ENCODE measurements around the gene CERS6. TPM values are rescaled to one million over a fixed set of nuclear protein-coding genes. Genes with fewer than 3 reads are reported as not detected.
A peak's percentile ranks its signal among the peaks of the same experiment; 100 is the strongest.
"Not testable (repeated sequence)": the region's sequence is repeated elsewhere in the genome, so short reads cannot be mapped to it uniquely, and the experiment has no call there.

Gene CERS6, protein sequence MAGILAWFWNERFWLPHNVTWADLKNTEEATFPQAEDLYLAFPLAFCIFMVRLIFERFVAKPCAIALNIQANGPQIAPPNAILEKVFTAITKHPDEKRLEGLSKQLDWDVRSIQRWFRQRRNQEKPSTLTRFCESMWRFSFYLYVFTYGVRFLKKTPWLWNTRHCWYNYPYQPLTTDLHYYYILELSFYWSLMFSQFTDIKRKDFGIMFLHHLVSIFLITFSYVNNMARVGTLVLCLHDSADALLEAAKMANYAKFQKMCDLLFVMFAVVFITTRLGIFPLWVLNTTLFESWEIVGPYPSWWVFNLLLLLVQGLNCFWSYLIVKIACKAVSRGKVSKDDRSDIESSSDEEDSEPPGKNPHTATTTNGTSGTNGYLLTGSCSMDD
- 16.0 and 17.8 TPM in 2 replicates for total RNA-seq (2014; rRNA removed; shearing (Covaris generic))
- 7.9 and 8.3 TPM in 2 replicates for polyA plus RNA-seq (2016; fragmentation: Nextera tagmentation; extraction: Ambion mirVana)

- H3K4me3 ChIP-seq = peak within 1 kb of the TSS; percentile 89
- H3K36me3 ChIP-seq (ENCODE audit: low read depth) = no peaks in the 10 kb centered on the region
- DNase-seq = peak; percentile 99
- in situ Hi-C loops (cut with MboI) = no loop called here
- peaks cover 43% of the 10 kb centered on the region for H3K79me2 ChIP-seq (ENCODE audit: insufficient read depth)
- no peaks in the 10 kb centered on the region for H3K27me3 ChIP-seq (replicated peaks; ENCODE audit: insufficient read depth)
- H2AFZ ChIP-seq = peak within 1 kb of the TSS; percentile 95
- H3F3A ChIP-seq (ENCODE audit: insufficient read depth) = no peaks in the 10 kb centered on the region
- WGBS, 2 experiments (ENCODE audit: low coverage in 1 of 2, low lambda C conversion rate in 2 of 2, missing lambda C conversion rate in 2 of 2) = 2% methylated on average over 60 to 72 of the region's 72 CpGs
- H3K9ac ChIP-seq = peak within 1 kb of the TSS; percentile 86
- no peaks in the 10 kb centered on the region for H3K9me3 ChIP-seq (ENCODE audit: low read depth)
- H3K4me2 ChIP-seq (ENCODE audit: unreplicated experiment) = peak within 1 kb of the TSS; percentile 93
- H3K9me2 ChIP-seq (ENCODE audit: insufficient read depth) = no peaks in the 10 kb centered on the region
- no peaks in the 10 kb centered on the region for H4K20me1 ChIP-seq (ENCODE audit: insufficient read depth)
- H3K4me1 ChIP-seq (ENCODE audit: insufficient read depth) = peaks cover 7% of the 10 kb centered on the region; the same call in 1 of the 2 replicates
- no peak for TF ChIP-seq EZH2phosphoT487 (IDR thresholded peaks at IDR 0.05; ENCODE audit: insufficient read depth, low read depth)
- TF ChIP-seq EZH2 (IDR thresholded peaks at IDR 0.05; ENCODE audit: insufficient read depth, poor library complexity, severe bottlenecking) = no peak
- H3K27ac ChIP-seq = peak within 1 kb of the TSS; percentile 24; the same call in 1 of the 2 replicates
Measured at GRCh38 chr2:168455645-168456520, at the start of gene CERS6. Gene CERS6 (plus strand): TSS chr2:168456272. CDS start chr2:168456449, 177 bp downstream.

DNA sequence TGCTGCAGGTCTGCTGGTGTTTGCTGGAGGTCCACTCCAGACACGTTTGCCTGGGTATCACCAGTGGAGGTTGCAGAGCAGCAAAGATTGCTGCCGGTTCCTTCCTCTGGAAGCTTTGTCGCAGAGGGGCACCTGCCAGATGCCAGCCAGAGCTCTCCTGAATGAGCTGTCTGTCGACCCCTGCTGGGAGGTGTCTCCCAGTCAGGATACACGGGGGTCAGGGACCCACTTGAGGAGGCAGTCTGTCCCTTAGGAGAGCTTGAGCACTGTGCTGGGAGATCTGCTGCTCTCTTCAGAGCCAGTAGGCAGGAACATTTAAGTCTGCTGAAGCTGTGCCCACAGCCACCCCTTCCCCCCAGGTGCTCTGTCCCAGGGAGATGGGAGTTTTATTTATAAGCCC lies 43.8 kb upstream of the CERS6 start:
- H3K36me3 ChIP-seq (ENCODE audit: low read depth); H3K79me2 ChIP-seq (ENCODE audit: insufficient read depth); H3K9me3 ChIP-seq (ENCODE audit: low read depth); H2AFZ ChIP-seq; DNase-seq; H3K9me2 ChIP-seq (ENCODE audit: insufficient read depth); H3K4me1 ChIP-seq (ENCODE audit: insufficient read depth); H3K4me3 ChIP-seq; H3F3A ChIP-seq (ENCODE audit: insufficient read depth); H3K27ac ChIP-seq; in situ Hi-C loops (cut with MboI); H4K20me1 ChIP-seq (ENCODE audit: insufficient read depth); H3K9ac ChIP-seq; H3K27me3 ChIP-seq (replicated peaks; ENCODE audit: insufficient read depth); H3K4me2 ChIP-seq (ENCODE audit: unreplicated experiment): not testable (repeated sequence)
- 35 to 46% methylated on average over 4 to 5 of the region's 5 CpGs for WGBS, 2 experiments (ENCODE audit: low coverage in 1 of 2, low lambda C conversion rate in 2 of 2, missing lambda C conversion rate in 2 of 2)

DNA sequence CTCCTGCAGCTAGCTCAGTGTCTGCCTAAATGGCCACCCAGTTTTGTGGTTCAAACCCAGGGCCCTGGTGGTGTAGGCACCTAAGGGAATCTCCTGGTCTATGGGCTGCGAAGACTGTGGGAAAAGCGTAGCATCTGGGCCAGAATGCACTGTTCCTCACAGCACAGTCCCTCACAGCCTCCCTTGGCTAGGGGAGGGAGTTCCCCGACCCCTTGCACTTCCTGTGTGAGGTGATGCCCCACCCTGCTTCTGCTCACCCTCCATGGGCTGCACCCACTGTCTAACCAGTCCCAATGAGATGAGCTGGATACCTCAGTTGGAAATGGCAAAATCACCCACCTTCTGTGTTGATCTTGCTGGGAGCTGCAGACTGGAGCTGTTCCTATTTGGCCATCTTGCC lies 43.0 kb upstream of the CERS6 start:
- H3K4me3 ChIP-seq; DNase-seq; H3K27me3 ChIP-seq (replicated peaks; ENCODE audit: insufficient read depth); H4K20me1 ChIP-seq (ENCODE audit: insufficient read depth); H3K27ac ChIP-seq; H3K9me2 ChIP-seq (ENCODE audit: insufficient read depth); H3K9me3 ChIP-seq (ENCODE audit: low read depth); H2AFZ ChIP-seq; H3K4me1 ChIP-seq (ENCODE audit: insufficient read depth); H3K79me2 ChIP-seq (ENCODE audit: insufficient read depth); in situ Hi-C loops (cut with MboI); H3F3A ChIP-seq (ENCODE audit: insufficient read depth); H3K4me2 ChIP-seq (ENCODE audit: unreplicated experiment); H3K9ac ChIP-seq; H3K36me3 ChIP-seq (ENCODE audit: low read depth): not testable (repeated sequence)
- WGBS, 2 experiments (ENCODE audit: low coverage in 1 of 2, low lambda C conversion rate in 2 of 2, missing lambda C conversion rate in 2 of 2) = 23 to 40% methylated on average over 3 of the region's 3 CpGs

DNA sequence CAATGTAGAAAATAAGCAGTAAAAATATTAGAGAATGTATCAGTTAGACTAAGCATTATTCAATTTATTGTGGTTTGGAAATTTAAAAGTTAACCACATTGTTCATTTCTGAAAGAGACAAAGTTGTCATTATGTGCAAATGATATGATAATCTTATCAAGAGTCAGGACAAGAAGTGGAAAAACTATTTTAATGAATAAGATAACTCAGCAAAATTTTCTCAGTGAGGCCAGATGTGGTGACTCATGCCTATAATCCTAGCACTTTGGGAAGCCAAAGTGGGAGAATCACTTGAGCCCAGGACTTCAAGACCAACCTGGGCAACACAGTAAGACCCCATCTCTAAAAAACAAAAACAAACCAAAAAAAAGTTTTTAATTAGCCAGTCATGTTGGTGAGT lies 39.5 kb upstream of the CERS6 start:
- no peaks in the 10 kb centered on the region for H3K9me2 ChIP-seq (ENCODE audit: insufficient read depth)
- in situ Hi-C loops (cut with MboI) = no loop called here
- no peak overlapping the region for H3K27ac ChIP-seq
- no peaks in the 10 kb centered on the region for H3K79me2 ChIP-seq (ENCODE audit: insufficient read depth)
- H3K9me3 ChIP-seq (ENCODE audit: low read depth) = no peaks in the 10 kb centered on the region
- no peak overlapping the region for H3K4me2 ChIP-seq (ENCODE audit: unreplicated experiment)
- no peaks in the 10 kb centered on the region for H3K36me3 ChIP-seq (ENCODE audit: low read depth)
- peak; percentile 21 for DNase-seq
- no peaks in the 10 kb centered on the region for H3F3A ChIP-seq (ENCODE audit: insufficient read depth)
- no peaks in the 10 kb centered on the region for H3K27me3 ChIP-seq (replicated peaks; ENCODE audit: insufficient read depth)
- no peak overlapping the region for H3K9ac ChIP-seq
- H4K20me1 ChIP-seq (ENCODE audit: insufficient read depth) = no peaks in the 10 kb centered on the region
- H3K4me3 ChIP-seq = no peak overlapping the region
- no peak for TF ChIP-seq EZH2 (IDR thresholded peaks at IDR 0.05; ENCODE audit: insufficient read depth, poor library complexity, severe bottlenecking)
- no peaks in the 10 kb centered on the region for H3K4me1 ChIP-seq (ENCODE audit: insufficient read depth)
- no peak overlapping the region for H2AFZ ChIP-seq
